ENCODE results near the gene SMO.

GRCh38 chr7:129187681-129188371 is 607 bp upstream of the SMO start:
- TF ChIP-seq GATA2 (IDR thresholded peaks at IDR 0.05; ENCODE audit: low read depth, low read length), result no peak
- no peak for TF ChIP-seq GATA3 (IDR thresholded peaks at IDR 0.05; ENCODE audit: low read depth, low read length)
